Activated CD4-positive, alpha-beta T cell treated with anti-CD3 and anti-CD28 coated beads, Interleukin-2, Interleukin-4, amounts not matched to agents 100 ng/mL and 50 ng/mL, durations not matched to agents 16 hours and 8 hours (primary cell): ENCODE results near the gene ATG9A.
A peak's percentile ranks its signal among the peaks of the same experiment; 100 is the strongest.

ENCODE experiments used
- DNase-seq: peaks from one replicate; pipeline ENCODE4 v3.0.0-alpha.2; 2020; ENCODE audit warnings: low spot score

Gene ATG9A

GRCh38 chr2:219252570-219252899 is 23.1 kb upstream of the ATG9A start:
- DNase-seq, result no peak

GRCh38 chr2:219252084-219252483 is 22.6 kb upstream of the ATG9A start:
- DNase-seq, result no peak

- DNase-seq, result no peak
Observed at GRCh38 chr2:219251656-219252055, 22.2 kb upstream of the ATG9A start.

- DNase-seq, result no peak
Observed at GRCh38 chr2:219250049-219250781, 20.8 kb upstream of the ATG9A start.

- DNase-seq, result no peak
Observed at GRCh38 chr2:219249203-219249980, 20.0 kb upstream of the ATG9A start.

GRCh38 chr2:219248845-219249202 is 19.4 kb upstream of the ATG9A start:
- no peak for DNase-seq

- DNase-seq, result peak; percentile 84
Observed at GRCh38 chr2:219247678-219248642, 18.5 kb upstream of the ATG9A start.

GRCh38 chr2:219246559-219246958 is 17.1 kb upstream of the ATG9A start:
- no peak for DNase-seq

- DNase-seq, result no peak
Observed at GRCh38 chr2:219245899-219246230, 16.4 kb upstream of the ATG9A start.

GRCh38 chr2:219245148-219245898 is 15.9 kb upstream of the ATG9A start, which contains the start of the genes GLB1L and STK16:
Gene GLB1L (minus strand): TSS chr2:219245444. CDS start chr2:219243573, 1,871 bp downstream.
Gene STK16 (plus strand): TSS chr2:219245479. CDS start chr2:219246000, 521 bp downstream.
- peak; percentile 92 for DNase-seq

- DNase-seq, result no peak
Observed at GRCh38 chr2:219244789-219245147, 15.3 kb upstream of the ATG9A start.

- no peak for DNase-seq
Observed at GRCh38 chr2:219243291-219243761, 13.9 kb upstream of the ATG9A start.

GRCh38 chr2:219234331-219234730 is 4.9 kb upstream of the ATG9A start:
- DNase-seq, result no peak

- no peak for DNase-seq
Observed at GRCh38 chr2:219230059-219230540, 664 bp upstream of the ATG9A start.

- no peak for DNase-seq
Observed at GRCh38 chr2:219228911-219229304, 528 bp downstream of the ATG9A start.

- no peak for DNase-seq
Observed at GRCh38 chr2:219228041-219228910, 1.2 kb downstream of the ATG9A start.

GRCh38 chr2:219225350-219225749 is 4.1 kb downstream of the ATG9A start:
- DNase-seq, result no peak

GRCh38 chr2:219223831-219224610 is 5.4 kb downstream of the ATG9A start:
- DNase-seq, result no peak

GRCh38 chr2:219221957-219222518 is 7.4 kb downstream of the ATG9A start:
- DNase-seq, result no peak
